Measurements from ENCODE around the gene AKAP10. TPM values are rescaled to one million over a fixed set of nuclear protein-coding genes. Genes with fewer than 3 reads are reported as not detected.

The AKAP10 gene
- total and polyA plus RNA-seq, 2 of the 8 experiments (the other 6 are each of a cell fraction or from before 2014, with no cell fraction given): 13.3 to 27.0 TPM

DNA sequence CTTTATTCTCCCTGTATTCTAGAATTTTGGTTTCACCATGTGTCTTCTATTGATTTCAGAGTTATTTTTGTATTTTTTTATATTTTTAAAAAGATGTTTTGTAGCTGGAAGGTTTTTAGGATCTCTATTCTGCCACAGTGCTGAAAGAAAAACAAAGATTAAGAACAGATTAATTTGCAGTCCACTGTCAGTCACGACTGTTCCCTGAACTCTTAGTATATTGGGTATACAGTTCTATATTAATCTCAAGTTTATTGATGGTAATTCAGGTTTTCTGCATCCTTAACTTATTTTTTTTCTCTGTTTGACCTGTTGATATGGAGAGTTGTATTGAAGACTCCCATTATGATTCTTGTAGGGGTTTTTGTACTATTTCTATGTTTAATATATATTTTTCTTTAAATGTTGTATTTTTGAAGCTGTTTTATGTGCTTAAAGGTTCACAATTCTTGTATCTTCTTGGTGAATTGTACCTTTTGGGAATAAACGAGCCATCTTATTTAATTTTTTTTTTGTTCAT, 34.4 kb upstream of the AKAP10 start (continued):
- TF ChIP-seq CBX5 (IDR thresholded peaks at IDR 0.05; ENCODE audit: low read depth, low read length) (no peak), RAD21 (IDR thresholded peaks at IDR 0.05 in 1 of 2, conservative IDR thresholded peaks at IDR 0.05 in 1 of 2; ENCODE audit: low read depth in 2 of 2, low read length in 2 of 2) (no peak), CTBP2 (IDR thresholded peaks at IDR 0.05; ENCODE audit: borderline replicate concordance, insufficient read depth, insufficient read length, low read length) (no peak), CHD1 (IDR thresholded peaks at IDR 0.05; ENCODE audit: low read depth, low read length) (no peak)

Data from H1 (cell line).